Ishikawa (cell line): ENCODE results near the gene MRPL24.

ENCODE experiments used
- CEBPB ChIP-seq: IDR thresholded peaks from 2 replicates; pipeline ENCODE4 v1.6.1; 2012
- CREB1 ChIP-seq: IDR thresholded peaks from 2 replicates; pipeline ENCODE4 v1.6.1; 2012; ENCODE audit warnings: low read depth
- EGR1 ChIP-seq: IDR thresholded peaks from 2 replicates; pipeline ENCODE4 v1.6.1; 2012
- EP300 ChIP-seq: IDR thresholded peaks from 2 replicates; pipeline ENCODE4 v1.6.1; 2012; ENCODE audit warnings: borderline replicate concordance
- FOXM1 ChIP-seq: IDR thresholded peaks from 2 replicates; pipeline ENCODE4 v1.6.1; 2012; ENCODE audit warnings: low read depth, borderline replicate concordance
- MAX ChIP-seq: IDR thresholded peaks from 2 replicates; pipeline ENCODE4 v1.6.1; 2012
- NFIC ChIP-seq: IDR thresholded peaks from 2 replicates; pipeline ENCODE4 v1.6.1; 2012
- RAD21 ChIP-seq: IDR thresholded peaks from 2 replicates; pipeline ENCODE4 v1.6.1; 2012; ENCODE audit warnings: low read depth
- REST ChIP-seq: IDR thresholded peaks from 2 replicates; pipeline ENCODE4 v1.6.1; 2012; ENCODE audit warnings: low read depth, mild to moderate bottlenecking
- TAF1 ChIP-seq: IDR thresholded peaks from 2 replicates; pipeline ENCODE4 v1.6.1; 2012; ENCODE audit warnings: low read depth, mild to moderate bottlenecking
- TCF12 ChIP-seq: IDR thresholded peaks from 2 replicates; pipeline ENCODE4 v1.6.1; 2012; ENCODE audit warnings: low read depth
- TEAD4 ChIP-seq: IDR thresholded peaks from 2 replicates; pipeline ENCODE4 v1.6.1; 2012
- YY1 ChIP-seq: IDR thresholded peaks from 2 replicates; pipeline ENCODE4 v1.6.1; 2012; ENCODE audit warnings: low read depth
- ZBTB7A ChIP-seq: IDR thresholded peaks from 2 replicates; pipeline ENCODE4 v1.6.1; 2012; ENCODE audit warnings: low read depth
- TF ChIP-seq, protein P1 (sequence below): IDR thresholded peaks from 2 replicates; pipeline ENCODE4 v1.6.1; 2012

The MRPL24 gene

GRCh38 chr1:156767101-156767878 is 26.4 kb upstream of the MRPL24 start, which contains the start of gene PRCC:
PRCC (plus strand) TSS chr1:156767535; CDS start chr1:156767772, 237 bp downstream.
- TF ChIP-seq TEAD4 = 0 out of 2 replicates have a peak, but pooled peaks have one; percentile 30
- no peak for TF ChIP-seq ZBTB7A
- peak; percentile 91 for TF ChIP-seq YY1
- TF ChIP-seq CEBPB = no peak; the same call in 1 of the 2 replicates
- no peak for TF ChIP-seq MAX
- peak; percentile 84 for TF ChIP-seq CREB1
- peak; percentile 16; the same call in 1 of the 2 replicates for TF ChIP-seq EGR1
- no peak for TF ChIP-seq EP300
- TF ChIP-seq TAF1 = peak; percentile 72
- no peak; the same call in 1 of the 2 replicates for TF ChIP-seq NFIC
- TF ChIP-seq TCF12 = peak; percentile 83
- TF ChIP-seq, protein P1, sequence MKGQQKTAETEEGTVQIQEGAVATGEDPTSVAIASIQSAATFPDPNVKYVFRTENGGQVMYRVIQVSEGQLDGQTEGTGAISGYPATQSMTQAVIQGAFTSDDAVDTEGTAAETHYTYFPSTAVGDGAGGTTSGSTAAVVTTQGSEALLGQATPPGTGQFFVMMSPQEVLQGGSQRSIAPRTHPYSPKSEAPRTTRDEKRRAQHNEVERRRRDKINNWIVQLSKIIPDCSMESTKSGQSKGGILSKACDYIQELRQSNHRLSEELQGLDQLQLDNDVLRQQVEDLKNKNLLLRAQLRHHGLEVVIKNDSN = no peak
- TF ChIP-seq RAD21 = peak; percentile 26; the same call in 1 of the 2 replicates

DNA sequence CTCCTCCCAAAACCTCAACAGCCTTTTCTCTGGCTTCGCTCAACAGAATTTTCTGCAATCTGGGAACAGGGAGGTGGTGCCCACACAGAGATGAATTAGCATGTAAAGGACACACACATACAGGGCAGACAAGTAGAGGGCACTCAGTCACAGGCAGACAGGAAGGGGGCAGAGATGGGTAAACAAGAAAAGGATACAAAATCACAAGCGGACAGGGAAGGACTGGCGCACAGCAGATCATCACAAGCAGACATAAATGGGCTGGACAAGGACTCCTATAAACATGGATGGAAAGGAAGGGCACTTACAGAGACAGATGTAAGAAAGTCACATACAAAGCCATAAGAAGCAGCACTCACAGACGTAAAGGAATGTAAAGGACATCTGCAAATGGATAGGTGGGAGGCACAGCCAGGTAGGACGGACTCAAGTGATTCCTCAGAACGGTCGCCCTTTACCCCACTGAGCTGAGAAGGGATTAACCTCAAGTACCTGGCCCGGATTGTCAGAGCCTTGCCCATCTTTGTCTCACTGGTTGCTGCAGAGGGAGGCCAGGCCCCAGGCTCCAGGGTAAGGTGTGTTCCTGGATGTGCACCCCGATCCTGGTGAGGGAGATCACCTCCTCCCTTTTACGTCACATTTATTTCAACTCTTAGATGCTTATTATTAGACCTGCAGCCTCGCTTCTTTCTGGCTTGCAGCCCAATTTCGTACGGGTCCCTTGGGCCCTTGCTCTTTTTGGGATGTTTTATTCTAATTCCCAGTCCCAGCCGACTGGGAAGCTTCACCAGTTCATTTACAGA is 25.6 kb upstream of the MRPL24 start:
- TF ChIP-seq YY1 = no peak
- no peak for TF ChIP-seq REST
- TF ChIP-seq TEAD4 = no peak
- no peak for TF ChIP-seq TAF1
- no peak for TF ChIP-seq CEBPB
- no peak for TF ChIP-seq ZBTB7A
- TF ChIP-seq, protein P1 = no peak
- TF ChIP-seq TCF12 = no peak
- no peak for TF ChIP-seq NFIC
- TF ChIP-seq FOXM1 = no peak
- TF ChIP-seq RAD21 = no peak
- no peak for TF ChIP-seq CREB1
- no peak for TF ChIP-seq EP300

DNA sequence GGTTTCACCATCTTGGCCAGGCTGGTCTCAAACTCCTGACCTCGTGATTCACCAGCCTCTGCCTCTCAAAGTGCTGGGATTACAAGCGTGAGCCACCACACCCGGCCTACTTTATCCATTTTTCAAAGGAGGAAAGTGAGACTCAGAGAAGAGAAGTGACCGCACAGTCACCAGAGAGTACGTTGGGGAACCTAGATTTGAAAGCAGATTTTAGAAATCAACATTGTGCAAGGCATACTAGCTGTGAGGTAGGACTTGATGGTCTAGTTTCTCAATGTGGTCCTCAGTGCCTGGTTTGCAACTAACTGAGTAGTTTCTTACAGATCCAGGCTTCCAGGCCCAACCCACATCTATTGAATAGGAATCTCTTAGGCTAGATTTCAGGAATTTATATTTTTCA is 24.8 kb upstream of the MRPL24 start:
- TF ChIP-seq, protein P1 = no peak
- TF ChIP-seq EGR1 (no peak), MAX (no peak), RAD21 (no peak), TEAD4 (no peak), FOXM1 (no peak), TCF12 (no peak), ZBTB7A (no peak), EP300 (no peak), CEBPB (no peak), NFIC (no peak), CREB1 (no peak), TAF1 (no peak)

GRCh38 chr1:156760796-156761104 is 19.9 kb upstream of the MRPL24 start:
- TF ChIP-seq EP300 (no peak), CEBPB (no peak), TCF12 (no peak), REST (no peak), NFIC (no peak), MAX (no peak), EGR1 (no peak), YY1 (no peak), CREB1 (no peak)
- TF ChIP-seq, protein P1 = no peak
